Bone marrow (tissue), 2 donors: Measurements from ENCODE around the gene TMPRSS2.

Experiments used
- DNase-seq, 2 donors: peaks; one replicate each; lab custom pipeline; 2025; lab: John Stamatoyannopoulos, UW

The TMPRSS2 gene

DNA sequence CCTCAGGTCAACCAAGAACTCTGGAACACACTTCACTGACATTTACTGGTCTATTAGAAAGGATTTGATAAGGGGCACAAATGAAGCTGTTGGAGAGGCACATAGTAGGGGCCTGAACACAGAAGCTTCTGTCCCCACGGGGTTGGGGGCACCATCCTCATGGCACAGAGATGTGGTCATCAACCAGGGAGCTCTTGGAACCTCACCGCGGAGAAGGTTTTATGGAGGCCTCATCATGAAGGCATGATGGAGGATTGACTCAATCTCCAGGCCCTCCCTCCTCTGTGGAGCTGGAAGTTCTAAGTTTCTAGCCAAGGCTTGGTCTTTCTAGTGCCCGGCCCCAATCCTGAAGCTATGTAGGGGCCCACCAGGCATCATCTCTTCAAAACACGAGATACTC is 58.3 kb downstream of the TMPRSS2 start:
- DNase-seq, result no peak

DNA sequence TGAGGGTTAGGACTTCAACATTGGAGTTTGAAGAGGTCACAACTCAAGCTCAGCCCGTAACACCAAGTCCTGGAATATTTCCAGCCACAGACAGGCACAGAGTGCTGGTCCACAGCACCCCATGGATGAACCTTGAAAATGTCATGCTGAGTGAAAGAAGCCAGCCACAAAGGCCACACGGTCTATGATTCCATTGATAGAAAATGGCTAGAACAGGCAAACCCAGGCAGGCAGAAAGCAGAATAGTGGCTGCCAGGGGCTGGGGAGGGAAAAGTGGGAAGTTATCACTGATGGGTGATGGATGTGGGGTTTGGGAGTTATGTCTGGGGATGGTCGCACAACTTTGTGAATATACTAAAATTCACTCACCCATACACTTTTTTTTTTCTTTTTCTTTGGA is 60.6 kb downstream of the TMPRSS2 start:
- no peak for DNase-seq

DNA sequence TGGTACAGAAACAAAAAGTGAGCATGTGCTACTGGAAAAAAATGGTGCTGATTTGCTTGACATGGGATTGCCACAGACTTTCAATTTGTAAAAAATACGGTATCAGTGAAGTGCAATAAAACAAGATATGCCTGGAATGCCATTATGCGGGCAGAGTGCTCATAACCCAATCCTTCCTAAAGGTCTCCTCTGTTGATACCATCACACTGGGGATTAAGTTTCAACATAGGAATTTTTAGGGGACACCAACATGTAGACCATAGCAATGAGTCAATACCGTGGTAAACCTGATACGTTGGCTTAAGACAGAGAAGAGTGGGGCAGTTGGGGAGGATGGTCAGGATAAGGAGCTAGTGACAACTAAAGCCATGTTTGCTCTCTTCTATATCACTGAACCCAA is 61.4 kb downstream of the TMPRSS2 start:
- no peak for DNase-seq

GRCh38 chr21:41445465-41445862 is 62.5 kb downstream of the TMPRSS2 start:
- DNase-seq, result no peak

GRCh38 chr21:41444703-41445464 is 63.1 kb downstream of the TMPRSS2 start:
- DNase-seq, result no peak

- DNase-seq, result no peak
Observed at GRCh38 chr21:41443562-41443961, 64.4 kb downstream of the TMPRSS2 start.

DNA sequence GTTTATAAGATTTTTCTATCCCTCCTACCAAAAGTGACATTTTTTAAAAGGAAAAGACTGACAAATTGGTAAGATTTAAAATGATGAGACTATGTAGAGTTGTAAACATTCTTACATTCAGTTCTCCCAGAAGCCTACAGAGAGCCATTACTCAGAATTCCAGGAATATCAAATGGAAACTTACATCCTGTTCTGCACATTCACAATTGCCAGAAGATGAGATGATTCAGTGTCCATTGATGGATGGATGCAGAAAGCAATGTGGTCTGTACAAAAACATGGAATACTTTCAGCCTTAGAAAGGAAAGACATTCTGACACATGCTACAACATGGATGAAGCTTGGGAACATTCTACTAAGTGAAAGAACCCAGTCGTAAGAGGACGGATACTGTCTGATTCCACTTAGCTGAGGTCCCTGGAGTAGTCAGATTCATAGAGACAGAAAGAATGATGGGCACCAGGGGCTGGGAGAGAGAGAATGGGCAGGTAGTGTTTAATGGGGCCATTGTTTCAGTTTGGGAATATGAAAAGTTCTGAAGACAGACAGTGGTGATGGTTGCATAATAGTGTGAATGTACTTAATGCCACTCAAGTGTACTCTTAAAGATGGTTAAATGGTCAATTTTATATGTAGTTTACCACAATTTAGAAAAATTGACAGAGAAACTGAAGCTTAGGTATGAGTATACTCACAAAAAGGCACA is 65.3 kb downstream of the TMPRSS2 start:
- no peak for DNase-seq

DNA sequence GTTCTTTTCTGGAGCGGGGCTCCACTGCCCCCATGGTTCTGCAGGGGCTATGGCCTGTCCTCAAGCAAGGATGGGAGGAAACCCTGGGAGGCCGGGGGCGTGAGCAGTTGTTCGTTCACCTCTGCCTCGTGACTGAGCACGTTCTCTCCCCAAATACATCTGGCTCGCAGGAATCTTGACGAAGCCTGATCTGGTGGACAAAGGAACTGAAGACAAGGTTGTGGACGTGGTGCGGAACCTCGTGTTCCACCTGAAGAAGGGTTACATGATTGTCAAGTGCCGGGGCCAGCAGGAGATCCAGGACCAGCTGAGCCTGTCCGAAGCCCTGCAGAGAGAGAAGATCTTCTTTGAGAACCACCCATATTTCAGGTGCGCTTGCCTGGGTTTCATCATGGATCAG is 66.4 kb downstream of the TMPRSS2 start:
- no peak for DNase-seq

- no peak for DNase-seq
Observed at GRCh38 chr21:41439248-41439647, 68.7 kb downstream of the TMPRSS2 start.

DNA sequence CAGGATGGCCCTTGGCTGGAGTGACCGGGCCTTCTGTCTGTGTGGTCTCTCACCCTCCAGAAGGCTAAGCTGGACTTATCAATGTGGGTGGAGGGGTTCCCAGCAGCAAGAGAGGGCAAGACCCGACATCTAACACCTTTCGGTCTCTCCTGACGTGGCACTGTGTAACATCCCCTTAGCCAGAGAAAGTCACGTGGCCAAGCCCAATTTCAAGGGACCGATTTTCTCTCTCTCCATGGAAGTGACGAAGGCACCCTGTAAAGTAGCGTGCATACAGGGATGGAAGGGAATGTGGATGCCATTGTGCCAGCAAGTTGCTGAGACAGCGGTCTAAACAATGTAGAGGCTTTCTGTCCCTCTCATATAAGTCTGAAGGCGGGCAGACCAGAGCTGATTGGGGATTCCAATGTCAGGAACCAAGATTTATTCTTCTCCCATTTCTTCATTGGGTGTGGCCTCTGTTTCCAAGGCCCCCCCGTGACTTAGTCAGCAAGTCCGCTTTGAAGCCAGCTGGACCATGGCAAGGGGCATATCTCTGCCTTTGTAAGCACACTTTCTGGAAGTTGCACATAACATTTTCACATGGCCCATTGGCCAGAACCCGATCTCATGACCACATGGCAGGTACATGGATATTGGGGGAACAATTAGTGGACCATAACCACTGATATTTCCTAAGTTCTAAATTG is 69.4 kb downstream of the TMPRSS2 start:
- no peak for DNase-seq

GRCh38 chr21:41437729-41438128 is 70.2 kb downstream of the TMPRSS2 start:
- no peak for DNase-seq

DNA sequence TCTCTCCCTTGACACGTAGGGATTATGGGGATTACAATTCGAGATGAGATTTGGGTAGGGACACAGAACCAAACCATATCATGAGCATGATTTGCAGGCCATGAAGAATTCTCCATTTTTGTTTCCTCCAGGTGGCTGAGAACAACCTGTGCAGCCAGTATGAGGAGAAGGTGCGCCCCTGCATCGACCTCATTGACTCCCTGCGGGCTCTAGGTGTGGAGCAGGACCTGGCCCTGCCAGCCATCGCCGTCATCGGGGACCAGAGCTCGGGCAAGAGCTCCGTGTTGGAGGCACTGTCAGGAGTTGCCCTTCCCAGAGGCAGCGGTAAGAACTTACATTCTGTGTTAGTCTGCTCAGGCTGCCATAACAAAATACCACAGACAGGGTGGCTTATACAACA is 72.3 kb downstream of the TMPRSS2 start:
- no peak for DNase-seq

DNA sequence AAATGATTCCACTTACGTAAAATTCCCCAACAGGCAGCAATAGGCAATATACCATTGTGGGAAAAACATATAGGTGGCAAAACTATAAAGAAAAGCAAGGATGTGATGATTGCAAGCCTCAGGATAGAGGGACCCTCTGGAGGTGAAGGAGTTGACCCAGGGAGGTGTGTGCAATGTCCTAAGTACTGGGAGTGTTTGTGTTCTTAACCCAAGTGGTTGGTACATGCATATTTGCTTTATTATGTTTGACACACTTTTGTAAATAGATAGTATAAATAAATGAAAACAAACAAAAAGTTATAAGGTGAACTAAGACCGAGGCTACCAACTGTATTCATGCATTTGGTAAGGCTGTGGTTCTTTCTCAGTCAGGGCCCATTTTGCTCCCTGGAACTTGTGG is 74.4 kb downstream of the TMPRSS2 start:
- DNase-seq, result no peak

DNA sequence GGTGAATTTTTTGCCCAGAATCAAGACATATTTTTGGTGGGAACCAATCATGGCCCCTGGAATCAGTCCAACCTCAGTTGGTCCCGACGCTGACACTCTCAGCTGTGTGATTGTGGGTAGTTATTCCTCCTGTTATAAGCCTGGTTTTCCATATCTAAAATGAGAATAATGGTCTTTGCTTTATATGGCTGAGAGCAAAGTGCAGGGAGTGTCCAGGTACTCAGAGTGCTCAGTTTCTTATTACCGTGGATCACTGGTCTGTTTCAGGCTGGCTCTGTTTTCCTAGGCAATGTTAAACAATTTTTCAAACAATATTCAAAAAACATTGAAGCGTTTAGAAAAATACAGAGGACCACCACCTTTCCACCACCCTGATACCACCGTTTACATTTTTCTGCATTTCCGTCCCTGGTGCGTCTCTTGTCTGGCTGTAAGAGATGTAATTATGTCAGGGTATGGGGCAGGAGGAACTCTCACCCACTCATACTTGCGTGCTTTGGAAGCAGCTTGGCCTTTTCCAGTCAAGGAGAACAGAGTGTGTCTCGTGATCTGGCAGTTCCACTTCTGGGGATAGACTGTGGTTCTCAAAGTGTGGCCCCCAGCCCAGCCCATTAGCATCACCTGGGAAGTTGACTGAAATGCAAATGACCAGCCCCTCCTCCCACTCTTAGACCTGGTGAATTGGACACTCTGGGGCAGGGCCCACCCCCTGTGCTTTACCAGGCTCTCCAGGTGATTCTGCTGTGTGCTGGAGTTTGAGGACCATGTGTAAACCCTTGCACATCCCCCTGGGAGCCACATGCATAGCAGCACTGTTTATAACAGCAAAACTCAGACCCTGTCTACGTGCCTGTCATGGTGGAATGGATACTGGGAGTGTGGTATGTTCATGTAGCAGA is 75.1 kb downstream of the TMPRSS2 start:
- DNase-seq, result no peak

DNA sequence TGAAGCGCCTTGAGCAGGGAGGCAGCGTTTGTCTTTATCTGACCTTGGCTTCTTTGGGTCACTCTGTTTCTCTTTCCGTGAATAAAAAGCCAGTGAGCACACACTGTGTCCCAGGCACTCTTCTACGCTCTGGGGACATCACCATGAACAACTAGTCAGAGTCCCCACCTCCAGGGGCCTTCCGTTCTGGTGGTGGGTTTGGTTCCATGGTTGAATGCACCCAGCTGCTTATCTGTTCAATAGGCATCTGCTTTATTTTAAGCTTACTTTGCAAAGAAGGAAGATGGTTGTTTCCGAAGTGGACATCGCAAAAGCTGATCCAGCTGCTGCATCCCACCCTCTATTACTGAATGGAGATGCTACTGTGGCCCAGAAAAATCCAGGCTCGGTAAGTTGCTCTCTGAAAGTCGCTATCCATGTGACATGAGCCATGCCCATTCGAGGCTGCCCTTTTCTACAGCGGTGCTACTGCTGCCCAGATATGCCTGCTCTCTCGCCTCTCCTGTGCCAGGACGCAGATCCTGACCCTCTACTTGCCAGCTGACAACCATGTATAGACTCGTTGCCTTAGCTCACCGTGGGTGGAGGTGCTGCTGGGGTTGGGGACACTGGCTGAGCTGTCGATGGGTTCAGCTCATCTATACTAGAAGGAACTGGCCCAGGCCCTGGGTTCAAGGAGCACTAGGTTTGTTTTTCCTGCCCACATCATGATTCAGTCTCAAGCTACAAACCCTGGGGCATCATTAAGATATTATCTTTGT is 76.0 kb downstream of the TMPRSS2 start:
- DNase-seq, result no peak

GRCh38 chr21:41429925-41430491 is 78.0 kb downstream of the TMPRSS2 start:
- no peak for DNase-seq

DNA sequence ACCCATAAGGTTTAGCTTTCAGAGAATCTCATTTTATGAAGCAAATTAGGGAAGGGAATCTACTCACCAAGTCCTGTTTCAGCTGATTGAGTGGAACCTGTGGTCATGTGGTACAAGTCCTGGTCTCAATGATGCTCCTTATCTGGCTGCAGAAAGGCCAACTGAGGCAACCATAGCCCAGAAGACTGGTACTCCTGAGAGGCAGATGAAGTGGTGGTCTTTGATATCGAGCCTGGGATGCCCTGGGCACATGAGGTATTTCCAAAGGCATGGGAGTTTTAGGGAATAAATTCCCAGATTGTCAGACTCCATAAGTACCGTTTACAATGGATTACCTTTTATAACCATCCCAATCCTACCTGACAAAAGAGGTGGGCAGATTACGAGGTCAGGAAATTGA is 78.7 kb downstream of the TMPRSS2 start:
- no peak for DNase-seq

- DNase-seq, result no peak
Observed at GRCh38 chr21:41428847-41429246, 79.1 kb downstream of the TMPRSS2 start.

- no peak for DNase-seq
Observed at GRCh38 chr21:41428311-41428710, 79.6 kb downstream of the TMPRSS2 start.

- no peak for DNase-seq
Observed at GRCh38 chr21:41427556-41427955, 80.4 kb downstream of the TMPRSS2 start.
